GM10847 (cell line): ENCODE results near the gene NAA11.

Experiments
- POLR2A ChIP-seq: IDR thresholded peaks from 2 replicates; pipeline ENCODE4 v1.6.1; 2011; ENCODE audit not compliant: insufficient read length; ENCODE audit errors: extremely low read depth

NAA11 gene

DNA sequence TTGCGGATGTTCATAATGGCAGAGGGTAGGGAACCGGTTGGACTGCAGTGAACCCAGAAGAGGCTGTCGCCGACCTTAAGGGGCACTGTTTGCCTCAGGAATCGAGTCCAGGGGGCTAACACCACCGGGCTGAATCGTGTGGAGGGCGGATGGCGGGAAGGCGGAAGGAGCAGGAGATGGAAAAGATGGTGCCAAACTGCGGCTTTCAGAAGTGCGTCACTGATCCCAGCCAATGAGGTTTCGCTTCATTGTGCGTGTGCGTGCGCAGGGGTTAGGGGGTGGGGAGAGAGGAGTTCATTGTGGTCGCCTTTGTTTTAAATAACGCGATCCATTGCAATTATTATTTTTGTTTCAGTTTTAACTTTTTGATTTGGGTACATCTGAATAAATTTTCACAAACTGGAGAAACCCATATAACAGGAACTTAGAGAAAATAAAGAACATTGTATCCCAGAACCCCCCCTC lies at the start of gene NAA11:
TSS of gene NAA11 (minus strand) at position 198 of the 465 bp plus-strand sequence. CDS start at position 14, 184 bp downstream.
- no peak for TF ChIP-seq POLR2A

DNA sequence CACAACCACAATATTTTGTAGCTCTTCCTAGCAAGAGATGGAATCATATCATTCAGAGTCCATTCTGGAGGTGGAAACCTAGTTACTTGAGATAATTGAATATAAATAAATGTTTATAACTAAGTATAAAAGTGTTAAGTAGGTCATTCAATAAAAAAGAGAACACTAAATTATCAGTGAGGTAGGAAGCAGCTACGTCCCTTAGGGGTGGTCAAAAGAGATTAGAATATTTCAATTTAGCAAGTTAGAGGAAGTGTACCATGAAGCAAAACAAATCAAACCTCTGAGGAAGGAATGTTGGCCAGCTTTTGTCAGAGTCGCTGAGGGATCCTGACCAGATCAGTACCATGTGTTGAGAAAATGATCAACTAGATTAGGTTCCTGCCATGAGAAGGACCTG lies 44.2 kb upstream of the NAA11 start:
- TF ChIP-seq POLR2A, result no peak

DNA sequence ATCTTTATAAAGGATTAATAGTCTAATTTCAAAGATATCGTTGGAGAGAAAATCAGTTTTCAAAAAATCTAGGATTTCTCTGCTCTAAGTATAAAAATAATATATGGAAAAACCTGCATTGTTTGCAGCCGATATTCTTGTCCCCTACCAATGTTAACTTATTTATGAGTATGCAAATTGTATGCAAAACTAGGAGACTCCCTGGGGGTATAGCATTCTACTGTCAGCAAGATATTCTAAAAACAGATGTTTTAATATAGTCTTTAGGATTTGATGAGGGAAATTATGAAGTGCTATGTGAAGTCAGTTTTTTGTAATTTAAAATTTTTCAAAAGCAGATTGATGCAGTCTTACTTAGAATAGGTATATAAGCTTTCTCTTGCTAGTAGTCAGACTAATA lies 41.2 kb upstream of the NAA11 start:
- no peak for TF ChIP-seq POLR2A

DNA sequence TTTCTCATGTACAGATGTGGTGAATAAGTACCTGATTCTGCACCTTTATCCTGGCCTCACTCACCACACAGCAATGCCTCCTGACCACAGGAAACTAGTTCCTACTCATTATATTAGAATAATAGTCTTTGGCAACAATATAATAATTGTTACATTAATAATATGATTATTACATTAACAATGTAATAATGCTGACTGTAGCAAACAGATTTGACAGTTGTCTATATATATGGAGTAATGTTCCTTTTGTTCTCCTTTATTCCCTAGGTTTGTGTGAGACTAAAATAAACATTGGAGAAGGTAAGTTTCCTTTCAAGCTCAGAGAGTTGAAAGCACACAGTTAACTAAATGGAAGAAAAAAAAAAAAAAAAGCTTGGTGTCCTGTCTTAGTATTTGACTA lies 40.6 kb upstream of the NAA11 start:
- TF ChIP-seq POLR2A, result no peak

DNA sequence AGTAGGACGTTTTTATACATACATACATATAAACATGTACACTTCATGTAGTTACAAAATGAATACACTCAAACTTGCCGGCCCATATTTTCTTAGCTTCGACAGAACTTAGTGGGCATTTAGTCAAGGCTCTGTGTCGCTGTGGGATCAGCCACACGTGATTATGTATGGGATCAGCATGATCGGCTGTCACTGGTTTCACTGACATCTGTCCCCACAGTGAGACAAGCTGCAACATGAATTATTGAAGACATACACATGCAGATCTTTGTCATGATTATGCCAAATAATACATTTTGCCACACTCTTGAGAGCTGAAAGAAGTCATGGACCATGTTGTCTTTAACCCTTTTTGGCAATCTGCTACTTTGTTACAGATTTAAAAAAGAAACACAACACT lies 38.2 kb upstream of the NAA11 start:
- no peak for TF ChIP-seq POLR2A

DNA sequence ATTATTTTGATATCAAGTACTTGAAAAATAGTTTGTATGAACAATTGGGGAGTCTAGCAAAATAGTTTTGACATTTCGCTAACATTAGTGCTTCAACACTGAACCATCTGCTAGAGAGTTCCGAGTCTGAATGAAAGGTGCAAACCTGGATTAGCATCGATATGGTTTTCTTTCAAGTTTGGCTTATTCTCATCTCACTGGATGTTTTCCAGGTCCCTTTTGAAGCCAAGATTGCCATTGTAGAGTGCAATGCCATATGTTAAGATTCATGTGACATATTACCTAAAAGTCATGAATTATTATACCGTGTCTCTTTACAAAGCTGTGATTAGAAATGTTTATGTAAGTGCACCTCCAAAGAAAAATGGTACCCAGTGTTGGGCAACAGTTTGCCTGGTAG lies 36.8 kb upstream of the NAA11 start:
- TF ChIP-seq POLR2A, result no peak

DNA sequence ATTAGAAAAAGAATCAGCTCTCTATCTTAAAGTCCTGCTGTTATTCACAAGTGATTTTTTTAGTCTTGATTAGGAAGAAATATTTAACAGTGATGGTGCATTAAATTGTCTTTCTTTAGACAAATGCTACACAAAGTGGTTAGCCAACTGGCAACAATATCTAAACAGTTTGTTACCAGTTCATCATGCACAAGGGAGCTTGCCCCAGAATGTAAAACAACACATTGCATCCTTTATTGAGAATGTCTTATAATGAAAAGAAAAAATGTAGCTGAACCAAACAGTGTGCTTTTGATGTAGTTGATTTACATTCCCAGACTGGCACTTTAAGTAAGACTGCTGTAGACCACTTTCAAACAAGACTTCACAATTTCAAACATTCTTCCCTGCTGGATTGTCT lies 34.1 kb upstream of the NAA11 start:
- no peak for TF ChIP-seq POLR2A

DNA sequence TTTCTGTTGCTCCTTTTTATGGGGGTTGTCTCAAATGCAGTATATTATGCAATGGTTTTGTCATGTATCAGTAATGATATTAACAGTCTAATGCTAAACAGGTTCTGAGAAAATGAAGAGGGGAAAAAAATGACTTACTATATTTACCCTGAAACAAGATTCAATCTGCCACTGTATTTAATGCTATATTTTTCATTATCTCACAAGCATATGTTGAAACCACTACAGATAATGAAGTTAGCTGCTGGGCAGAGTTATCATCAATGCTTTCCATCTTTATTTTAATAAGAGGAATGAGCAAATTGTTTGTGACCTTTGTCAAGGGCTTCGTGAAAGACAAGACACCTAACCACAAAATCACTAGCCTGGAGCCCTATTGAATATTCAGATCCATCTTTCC lies 32.6 kb upstream of the NAA11 start:
- TF ChIP-seq POLR2A, result no peak

DNA sequence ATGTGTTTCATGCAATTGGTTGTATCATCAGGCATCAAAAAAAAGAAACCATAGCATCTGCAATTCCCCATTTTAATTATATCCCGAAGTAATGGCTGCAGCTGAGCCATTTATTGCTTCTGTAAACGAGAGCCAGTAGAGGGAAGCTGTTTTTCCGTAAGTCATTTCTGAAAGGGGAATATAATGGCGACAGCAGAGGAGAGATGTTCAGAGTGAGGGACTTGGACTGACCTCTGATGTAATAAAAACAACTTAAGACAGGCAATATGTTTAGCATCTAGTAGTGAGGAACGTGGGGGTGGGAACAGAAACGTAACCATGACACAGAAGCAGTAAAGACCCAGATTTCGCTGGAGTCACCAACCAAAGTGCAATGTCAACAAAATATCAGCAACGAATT lies 31.5 kb upstream of the NAA11 start:
- TF ChIP-seq POLR2A, result no peak

DNA sequence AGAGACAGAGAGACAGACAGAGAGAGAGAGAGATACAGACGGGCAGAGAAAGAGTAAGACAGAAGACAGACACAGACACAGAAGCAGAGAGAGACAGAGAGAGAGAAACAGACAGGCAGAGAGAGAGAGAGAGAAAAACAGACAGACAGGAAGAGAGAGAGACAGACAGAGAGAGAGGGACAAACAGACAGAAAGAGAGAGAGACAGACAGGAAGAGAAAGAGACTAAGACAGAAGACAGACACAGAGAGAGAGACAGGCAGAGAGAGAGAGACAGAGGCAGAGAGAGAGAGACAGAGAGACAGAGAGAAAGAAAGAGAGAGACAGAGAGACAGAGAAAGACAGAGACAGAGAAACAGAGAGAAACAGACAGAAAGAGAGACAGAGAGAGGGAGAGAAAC lies 27.2 kb upstream of the NAA11 start:
- no peak for TF ChIP-seq POLR2A

DNA sequence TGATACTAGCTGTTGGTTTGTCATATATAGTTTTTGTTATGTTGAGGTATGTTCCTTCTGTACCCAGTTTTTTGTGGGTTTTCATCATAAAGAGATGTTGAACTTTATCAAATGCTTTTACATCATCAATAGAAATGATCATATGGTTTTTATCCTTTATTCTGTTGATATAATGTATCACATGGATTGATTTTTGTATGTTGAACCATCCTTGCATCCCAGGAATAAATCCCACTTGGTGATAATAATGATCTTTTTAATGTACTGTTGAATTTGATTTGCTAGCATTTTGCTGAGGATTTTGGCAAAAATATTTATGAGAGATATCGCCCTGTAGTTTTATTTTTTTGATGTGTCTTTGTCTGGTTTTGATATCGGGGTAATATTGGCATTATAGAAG lies 22.5 kb upstream of the NAA11 start:
- TF ChIP-seq POLR2A, result no peak

DNA sequence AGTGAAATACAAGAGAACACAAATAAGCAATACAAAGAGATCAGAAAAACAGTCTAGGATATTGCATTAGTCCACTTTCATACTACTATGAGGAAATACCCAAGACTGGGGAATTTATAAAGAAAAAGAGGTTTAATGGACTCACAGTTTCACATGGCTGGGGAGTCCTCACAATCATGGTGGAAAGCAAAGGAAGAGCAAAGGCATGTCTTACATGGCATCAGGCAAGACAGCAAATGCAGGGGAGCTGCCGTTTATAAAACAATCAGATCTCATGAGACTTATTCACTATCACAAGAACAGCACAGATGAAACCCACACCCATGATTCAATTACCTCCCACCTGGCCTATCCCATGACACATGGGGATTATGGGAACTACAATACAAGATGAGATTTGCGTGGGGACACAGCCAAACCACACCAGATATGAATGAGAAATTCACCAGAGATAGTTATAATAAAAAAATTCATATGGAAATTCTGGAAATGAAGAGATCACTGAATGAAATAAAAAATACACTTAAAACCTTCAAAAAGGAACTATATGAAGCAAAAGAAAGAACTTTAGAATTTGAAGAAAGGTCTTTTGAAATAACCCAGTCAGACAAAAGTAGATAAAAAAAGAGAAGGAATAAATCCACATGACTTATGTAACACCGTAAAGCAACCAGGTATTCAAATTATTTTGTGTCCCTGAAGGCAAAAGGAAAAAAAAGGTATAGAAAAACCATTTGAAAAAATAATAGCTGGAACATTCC lies 16.2 kb upstream of the NAA11 start:
- no peak for TF ChIP-seq POLR2A

DNA sequence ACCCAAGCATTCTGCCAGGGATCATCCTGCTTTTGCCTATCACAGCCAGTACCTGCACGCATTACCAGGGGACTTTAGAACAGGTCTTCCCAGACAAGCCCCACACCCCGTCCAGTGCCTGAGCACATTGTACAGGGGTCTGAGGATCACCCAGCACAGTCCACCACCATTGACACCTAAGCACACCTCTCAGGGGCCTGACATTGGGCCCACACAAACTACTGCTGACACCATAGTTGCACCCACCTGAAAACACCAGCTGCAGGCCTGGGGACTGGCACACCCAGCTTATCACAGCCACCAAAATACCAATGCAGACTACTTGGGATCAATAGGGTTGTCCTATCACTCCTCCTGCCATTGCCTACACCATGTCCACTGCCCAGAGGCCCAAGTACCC lies 14.7 kb upstream of the NAA11 start:
- no peak for TF ChIP-seq POLR2A

DNA sequence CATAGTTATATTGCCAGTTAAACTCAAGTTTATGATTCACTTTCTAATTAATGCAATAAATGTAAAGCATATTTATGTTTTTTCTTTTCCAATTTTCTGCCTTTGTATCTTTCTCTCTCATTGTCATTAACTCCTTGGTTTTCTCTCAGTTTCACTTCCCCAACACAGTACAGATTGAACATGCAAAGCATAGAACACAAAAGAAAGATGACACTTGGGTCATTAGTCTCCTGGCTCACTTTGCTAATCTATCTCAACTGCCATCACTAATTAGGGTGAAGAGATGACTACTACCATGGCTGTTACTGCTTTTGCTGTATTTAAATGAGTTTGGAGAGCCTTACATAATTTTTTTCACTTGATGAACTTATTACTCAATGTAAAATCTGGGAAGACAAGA lies 12.3 kb upstream of the NAA11 start:
- TF ChIP-seq POLR2A, result no peak

DNA sequence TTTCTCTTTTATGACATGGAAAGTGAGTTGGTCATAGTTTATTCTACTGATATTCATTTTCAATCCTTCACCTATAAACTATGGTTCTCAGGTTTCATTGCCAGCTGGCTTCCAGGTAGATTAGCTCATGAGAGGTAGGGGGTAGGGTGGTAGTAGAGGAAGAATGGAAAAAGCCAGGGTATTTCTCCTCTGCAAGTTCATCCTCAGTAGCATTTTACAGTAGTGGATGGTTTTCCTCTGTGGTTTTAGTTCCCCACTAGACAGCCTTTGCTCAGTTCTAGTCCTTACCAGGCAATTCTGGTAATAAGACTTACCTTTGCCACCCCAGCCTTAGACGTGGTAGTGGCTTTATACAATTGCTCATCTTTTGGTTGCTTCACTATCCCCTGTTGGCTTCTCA lies 8.9 kb upstream of the NAA11 start:
- TF ChIP-seq POLR2A, result no peak

DNA sequence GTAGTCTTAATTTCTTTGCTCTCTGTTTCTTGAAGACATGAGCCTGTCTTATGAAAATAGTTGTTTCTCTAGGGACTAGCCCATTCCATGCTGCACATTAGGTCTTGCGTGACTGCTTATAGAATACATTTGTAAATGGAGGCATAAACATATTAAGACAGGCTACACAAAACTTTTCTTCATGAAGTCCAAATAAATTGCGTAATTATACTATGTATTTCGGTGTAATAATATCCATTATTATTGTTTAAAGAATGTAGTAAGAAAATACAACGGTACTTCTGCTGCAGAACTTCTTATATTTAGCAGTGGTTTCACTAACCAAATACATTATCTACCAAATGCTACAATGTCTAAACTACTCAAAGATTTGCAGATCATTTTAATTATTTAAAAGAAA lies 8.5 kb upstream of the NAA11 start:
- TF ChIP-seq POLR2A, result no peak
